Ovary (tissue), 9 donors: ENCODE results near the gene USP2. TPM values are rescaled to one million over a fixed set of nuclear protein-coding genes. Genes with fewer than 3 reads are reported as not detected.

Source experiments
- DNase-seq, 5 donors: peaks; one replicate each; pipeline ENCODE4 v3.0.0-alpha.2; 2019 to 2020
- H3K27ac ChIP-seq, 2 donors: fragments of 200-600 bp; one replicate each; pipeline versions ENCODE4 v1.5.1 to v1.8.0; 2019 to 2022
- H3K27me3 ChIP-seq: fragments of 200-600 bp; one replicate; pipeline ENCODE4 v1.8.0; 2022
- H3K36me3 ChIP-seq: fragments of 200-600 bp; sonication (generic); one replicate; pipeline ENCODE4 v1.5.1; 2019
- H3K4me1 ChIP-seq: one replicate; pipeline ENCODE4 v1.8.1; 2013; ENCODE audit warnings: mild to moderate bottlenecking, moderate library complexity; ENCODE audit not compliant: insufficient read depth
- H3K4me3 ChIP-seq: fragments of 200-600 bp; sonication (generic); one replicate; pipeline ENCODE4 v1.5.1; 2017
- H3K9me3 ChIP-seq, 2 donors: fragments of 200-600 bp in 1 of 2; sonication (generic) in 1 of 2; one replicate each; pipeline versions ENCODE4 v1.5.1 to v1.8.1; 2013 to 2019; ENCODE audit warnings: mild to moderate bottlenecking in 1 of 2, moderate library complexity in 1 of 2
- CTCF ChIP-seq, 3 donors: fragments of 450-650 bp in 2 of 3; fragments of 200-600 bp in 1 of 3; IDR thresholded peaks; one replicate each; pipeline versions ENCODE4 v1.5.1 to v1.8.0; 2016 to 2022; ENCODE audit warnings: antibody characterized with exemption in 3 of 3, mild to moderate bottlenecking in 1 of 3
- EP300 ChIP-seq: sonication (generic); formaldehyde crosslinking; IDR thresholded peaks from one replicate; pipeline ENCODE4 v1.6.1; 2017; ENCODE audit warnings: antibody characterized with exemption
- POLR2A ChIP-seq: fragments of 450-650 bp; IDR thresholded peaks from one replicate; pipeline ENCODE4 v1.6.1; 2017; ENCODE audit warnings: antibody characterized with exemption, mild to moderate bottlenecking, moderate library complexity
- WGBS, 3 donors: extraction: QIAGEN DNeasy Blood & Tissue Kit in 1 of 3; methylation state at CpG; one replicate each; pipeline versions ENCODE4 v1.1.5 to v1.1.7; 2013 to 2017; 5-methylcytosine and 5-hydroxymethylcytosine counted together
- intact Hi-C, 4 donors: fragments of 100-400 bp; cut with DNase I; formaldehyde crosslinking; loops; one replicate each; pipeline versions ENCODE4 v1.11.0 to v1.15.1; 2022 to 2023
- polyA plus RNA-seq, 2 donors: library from polyadenylated mRNA; stranded (reverse); fragments of 200-250 nt in 1 of 2; fragments of 350-450 nt in 1 of 2; fragmentation: Illumina TruSeq in 1 of 2; extraction: RNeasy Lipid Tissue Mini Kit (QIAGEN cat#74804) in 1 of 2; gene quantifications; one replicate each; pipeline ENCODE4 v1.2.3, GENCODE V29; 2013 to 2014
- total RNA-seq, 7 donors: library from RNA; depleted of rRNA in 2 of 7; stranded (reverse); fragments of >200 nt in 2 of 7; fragmentation: NEBNext Ultra II Directional in 3 of 7; extraction: Animal tissue kit (Norgen Biotek cat#: 25700) in 3 of 7; gene quantifications; one replicate each; pipeline versions ENCODE4 v1.1.0 to v1.2.4, GENCODE V29; 2016 to 2023
- donor health status: DM: no; HTN: no; CAD: no; lungs with moderate emphysema.
- donor health status: DM: no; HTN: no; CAD: no.
- donor health status: Bipolar disorder and iron deficiency.
- donor health status: DM: yes; HTN: yes; CAD: no.
- donor health status: DM: no; HTN: no; CAD: no.
- donor health status: DM: yes; HTN: yes; CAD: no.

USP2 gene
- total and polyA plus RNA-seq, 9 donors = 1.0 to 16.9 (median 4.0) TPM

- Histone ChIP-seq H3K36me3 (no peaks in the 10 kb centered on the region), H3K27me3 (no peaks in the 10 kb centered on the region), H3K4me1 (peaks cover 17% of the 10 kb centered on the region), H3K27ac (peak overlapping the region; percentile 37 to 44), H3K4me3 (peak overlapping the region; percentile 51), H3K9me3 (no peaks in the 10 kb centered on the region)
- TF ChIP-seq EP300 (no peak), POLR2A (no peak), CTCF (IDR thresholded peaks at IDR 0.05) (no peak)
- 66 to 75% (median 66%) methylated on average over 14 of the region's 14 CpGs for WGBS, 3 donors
- intact Hi-C loops = loop anchor here (5.0 to 10.0 kb wide), 3 partner anchors 103 to 113 kb away; partner anchors contain the start of gene CBL (in 3 of the 4)
- DNase-seq = no peak
Observed at GRCh38 chr11:119317592-119318239, 63.8 kb downstream of the USP2 start.

DNA sequence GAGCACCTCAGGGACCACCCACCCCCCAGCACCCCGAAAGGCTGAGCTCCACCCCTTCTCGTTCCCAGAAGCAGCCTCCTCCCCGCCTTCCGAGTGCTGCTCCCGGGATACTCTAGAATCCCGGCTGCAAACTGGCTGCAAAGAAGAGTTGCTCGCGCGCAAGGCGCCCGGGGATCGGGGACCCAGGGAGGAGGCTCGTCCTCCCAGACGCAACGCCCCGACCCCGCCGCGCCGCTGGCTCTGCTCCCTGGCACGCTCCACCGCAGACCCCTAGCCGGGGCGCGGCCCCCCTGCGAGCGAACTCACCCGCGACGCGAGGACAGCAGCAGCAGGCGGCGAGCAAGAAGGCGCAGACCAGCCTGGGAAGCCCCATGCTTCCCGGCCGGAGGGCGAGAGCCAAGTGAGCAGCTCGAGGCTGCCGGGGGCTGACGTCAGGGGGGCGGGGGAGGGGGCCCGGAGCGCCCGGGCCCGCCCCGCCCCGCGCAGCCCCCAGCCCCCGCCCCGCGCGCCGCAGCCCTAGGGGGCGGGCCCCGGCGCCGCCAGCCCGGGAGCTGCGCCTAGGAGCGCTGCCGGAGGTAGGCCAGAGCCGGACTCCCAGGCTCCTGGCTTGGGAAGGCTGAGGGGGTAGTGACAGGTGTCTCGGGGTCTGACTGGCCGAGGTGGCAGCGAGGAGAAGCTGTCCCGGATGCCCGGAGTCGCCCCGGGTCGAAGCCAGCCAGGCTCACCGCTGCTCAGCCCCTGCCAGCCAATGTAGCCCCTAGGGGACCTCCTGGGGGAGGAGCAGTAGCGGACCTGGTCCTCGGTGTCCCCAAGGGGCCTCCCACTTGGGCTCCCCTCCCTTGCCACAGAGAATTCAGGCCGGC, 64.5 kb downstream of the USP2 start, which contains the start of gene MCAM:
MCAM (minus strand) TSS at position 402 of the 863 bp plus-strand sequence; CDS start at position 373, 29 bp downstream.
- no peaks in the 10 kb centered on the region for H3K36me3 ChIP-seq
- peak in 3 of 5 donors; percentile 54 to 69 (median 55) for DNase-seq
- peak within 1 kb of the TSS; percentile 64 to 76 for H3K27ac ChIP-seq
- intact Hi-C loops = loop anchor here (5.0 to 10.0 kb wide), 3 partner anchors 102 to 112 kb away; partner anchors contain the start of gene CBL (in 3 of the 4)
- peaks cover 17% of the 10 kb centered on the region for H3K4me1 ChIP-seq
- WGBS, 3 donors = 3 to 4% (median 3%) methylated on average over 36 to 74 of the region's 74 CpGs
- TF ChIP-seq EP300 (no peak), POLR2A (no peak), CTCF (IDR thresholded peaks at IDR 0.05) (no peak)
- H3K9me3 ChIP-seq = no peaks in the 10 kb centered on the region
- no peaks in the 10 kb centered on the region for H3K27me3 ChIP-seq
- peak within 1 kb of the TSS; percentile 51 for H3K4me3 ChIP-seq

- intact Hi-C loops = loop anchor here (5.0 to 10.0 kb wide), 3 partner anchors 101 to 111 kb away; partner anchors contain the start of gene CBL (in 3 of the 4)
- peak overlapping the region; percentile 51 for H3K4me3 ChIP-seq
- peak overlapping the region; percentile 64 to 76 for H3K27ac ChIP-seq
- peak in 4 of 5 donors; percentile 53 to 62 (median 62) for DNase-seq
- TF ChIP-seq EP300 (no peak), CTCF (IDR thresholded peaks at IDR 0.05) (no peak), POLR2A (no peak)
- no peaks in the 10 kb centered on the region for H3K9me3 ChIP-seq
- no peaks in the 10 kb centered on the region for H3K27me3 ChIP-seq
- peaks cover 13% of the 10 kb centered on the region for H3K4me1 ChIP-seq
- 0 to 1% (median 1%) methylated on average over 37 to 46 of the region's 46 CpGs for WGBS, 3 donors
- H3K36me3 ChIP-seq = no peaks in the 10 kb centered on the region
Observed at GRCh38 chr11:119316016-119316728, 65.3 kb downstream of the USP2 start.
